Small intestine (tissue), 7 donors: Measurements from ENCODE around the gene DYNC1LI1. TPM values are rescaled to one million over a fixed set of nuclear protein-coding genes. Genes with fewer than 3 reads are reported as not detected.
A peak's percentile ranks its signal among the peaks of the same experiment; 100 is the strongest.

ENCODE experiments used
- DNase-seq, 2 donors: peaks; one replicate each; pipeline versions ENCODE4 v3.0.0 to v3.0.0-alpha.2; 2013
- FAIRE-seq: peaks from 2 replicates; lab custom pipeline; 2012; peaks lifted over from hg19 to GRCh38; lab: Jason Lieb, UNC
- H3K27ac ChIP-seq, 3 donors: one replicate each; pipeline ENCODE4 v1.5.1; 2013; ENCODE audit warnings: low read length in 2 of 3, mild to moderate bottlenecking in 2 of 3, control low read depth in 1 of 3, inconsistent platforms in 1 of 3, low read depth in 1 of 3, moderate library complexity in 1 of 3
- H3K27me3 ChIP-seq, 3 donors: one replicate each; pipeline ENCODE4 v1.6.1; 2013; ENCODE audit warnings: low read length in 3 of 3, inconsistent platforms in 1 of 3; ENCODE audit not compliant: control insufficient read depth in 3 of 3, insufficient read depth in 3 of 3
- H3K36me3 ChIP-seq, 3 donors: one replicate each; pipeline ENCODE4 v1.6.1; 2013; ENCODE audit warnings: low read length in 3 of 3, inconsistent platforms in 1 of 3, low read depth in 1 of 3, mild to moderate bottlenecking in 1 of 3, moderate library complexity in 1 of 3; ENCODE audit not compliant: control insufficient read depth in 3 of 3, insufficient read depth in 2 of 3
- H3K4me1 ChIP-seq, 3 donors: one replicate each; pipeline ENCODE4 v1.6.1; 2013; ENCODE audit warnings: low read length in 2 of 3, inconsistent platforms in 1 of 3, low read depth in 1 of 3, mild to moderate bottlenecking in 1 of 3, moderate library complexity in 1 of 3; ENCODE audit not compliant: control insufficient read depth in 3 of 3, insufficient read depth in 2 of 3
- H3K4me3 ChIP-seq, 3 donors: one replicate each; pipeline ENCODE4 v1.5.1; 2013; ENCODE audit warnings: low read length in 3 of 3, control low read depth in 1 of 3, inconsistent platforms in 1 of 3, low read depth in 1 of 3, mild to moderate bottlenecking in 1 of 3, moderate library complexity in 1 of 3
- H3K9me3 ChIP-seq, 2 donors: one replicate each; pipeline ENCODE4 v1.6.1; 2013; ENCODE audit warnings: low read depth in 1 of 2, low read length in 1 of 2; ENCODE audit not compliant: control insufficient read depth in 2 of 2, insufficient read depth in 1 of 2
- WGBS, 3 donors: extraction: QIAGEN DNeasy Blood & Tissue Kit; methylation state at CpG; one replicate each; pipeline ENCODE4 v1.1.7; 2013; 5-methylcytosine and 5-hydroxymethylcytosine counted together
- polyA plus RNA-seq, 4 donors: library from polyadenylated mRNA; stranded (reverse) in 3 of 4; unstranded in 1 of 4; fragments of 200-250 nt in 3 of 4; fragments of 120-200 nt in 1 of 4; gene quantifications; one replicate each; pipeline versions ENCODE4 v1.2.1 to v1.2.3, GENCODE V29; 2013
- donor health status: healthy with polysubstance abuse.
- donor health status: control.
- donor health status: control.
- donor health status: Bipolar disorder and iron deficiency.
- donor health status: healthy.

The DYNC1LI1 gene
- polyA plus RNA-seq, 4 donors, result 20.2 to 39.3 (median 26.4) TPM

- Histone ChIP-seq H3K4me1 (peaks cover 3 to 17% (median 3%) of the 10 kb centered on the region in 3 donors), H3K4me3 (no peak overlapping the region), H3K9me3 (no peaks in the 10 kb centered on the region), H3K27me3 (no peaks in the 10 kb centered on the region), H3K36me3 (no peaks in the 10 kb centered on the region), H3K27ac (no peak overlapping the region)
- DNase-seq (no peak), FAIRE-seq (no peak)
- 83 to 85% (median 85%) methylated on average over 3 of the region's 3 CpGs for WGBS, 3 donors
Observed at GRCh38 chr3:32606960-32607359, 36.3 kb upstream of the DYNC1LI1 start.

GRCh38 chr3:32606277-32606676 is 35.6 kb upstream of the DYNC1LI1 start:
- no peak for FAIRE-seq
- no peak for DNase-seq
- H3K36me3 ChIP-seq, result no peaks in the 10 kb centered on the region
- no peaks in the 10 kb centered on the region for H3K9me3 ChIP-seq
- WGBS, 3 donors, result 85 to 91% (median 86%) methylated on average over 3 of the region's 3 CpGs
- peaks cover 3 to 22% (median 3%) of the 10 kb centered on the region in 3 donors for H3K4me1 ChIP-seq
- H3K4me3 ChIP-seq, result no peak overlapping the region
- no peak overlapping the region for H3K27ac ChIP-seq
- no peaks in the 10 kb centered on the region for H3K27me3 ChIP-seq

- no peak overlapping the region for H3K4me3 ChIP-seq
- FAIRE-seq (no peak), DNase-seq (peak; percentile 76 to 91)
- H3K27me3 ChIP-seq, result no peaks in the 10 kb centered on the region
- H3K9me3 ChIP-seq, result no peaks in the 10 kb centered on the region
- 8 to 33% (median 19%) methylated on average over 4 of the region's 4 CpGs for WGBS, 3 donors
- H3K36me3 ChIP-seq, result no peaks in the 10 kb centered on the region
- peaks cover 3 to 22% (median 3%) of the 10 kb centered on the region in 3 donors for H3K4me1 ChIP-seq
- H3K27ac ChIP-seq, result peak overlapping the region in 1 of 3 donors; percentile 33
Observed at GRCh38 chr3:32603064-32603463, 32.4 kb upstream of the DYNC1LI1 start.

GRCh38 chr3:32602206-32602605 is 31.5 kb upstream of the DYNC1LI1 start:
- Histone ChIP-seq H3K9me3 (no peaks in the 10 kb centered on the region), H3K4me1 (peaks cover 3 to 29% (median 3%) of the 10 kb centered on the region in 3 donors), H3K27me3 (no peaks in the 10 kb centered on the region), H3K4me3 (no peak overlapping the region), H3K36me3 (no peaks in the 10 kb centered on the region), H3K27ac (peak overlapping the region in 1 of 3 donors; percentile 33)
- DNase-seq, result peak; percentile 16 to 52
- WGBS, 3 donors, result 74 to 92% (median 78%) methylated on average over 7 of the region's 7 CpGs
- no peak for FAIRE-seq

- DNase-seq, result no peak
- Histone ChIP-seq H3K27ac (peak overlapping the region in 1 of 3 donors; percentile 33), H3K27me3 (no peaks in the 10 kb centered on the region), H3K4me3 (no peak overlapping the region), H3K36me3 (no peaks in the 10 kb centered on the region), H3K4me1 (peaks cover 3 to 30% (median 6%) of the 10 kb centered on the region in 3 donors), H3K9me3 (no peaks in the 10 kb centered on the region)
- WGBS, 3 donors, result 43 to 56% (median 51%) methylated on average over 3 of the region's 3 CpGs
- FAIRE-seq, result no peak
Observed at GRCh38 chr3:32601722-32602121, 31.1 kb upstream of the DYNC1LI1 start.

GRCh38 chr3:32597656-32598055 is 27.0 kb upstream of the DYNC1LI1 start:
- H3K36me3 ChIP-seq, result no peaks in the 10 kb centered on the region
- WGBS, 3 donors, result 48 to 55% (median 53%) methylated on average over 2 of the region's 2 CpGs
- H3K9me3 ChIP-seq, result no peaks in the 10 kb centered on the region
- DNase-seq (peak in 1 of 2 donors; percentile 11), FAIRE-seq (no peak)
- H3K4me1 ChIP-seq, result peaks cover 2 to 25% (median 5%) of the 10 kb centered on the region in 3 donors
- peak overlapping the region in 1 of 3 donors; percentile 60 for H3K27ac ChIP-seq
- no peaks in the 10 kb centered on the region for H3K27me3 ChIP-seq
- H3K4me3 ChIP-seq, result no peak overlapping the region

GRCh38 chr3:32596909-32597369 is 26.3 kb upstream of the DYNC1LI1 start:
- Histone ChIP-seq H3K4me1 (peaks cover 2 to 18% (median 5%) of the 10 kb centered on the region in 3 donors), H3K27ac (peak overlapping the region in 1 of 3 donors; percentile 62), H3K9me3 (no peaks in the 10 kb centered on the region), H3K36me3 (no peaks in the 10 kb centered on the region), H3K4me3 (no peak overlapping the region), H3K27me3 (no peaks in the 10 kb centered on the region)
- FAIRE-seq (no peak), DNase-seq (peak; percentile 83 to 86)
- 12 to 51% (median 26%) methylated on average over 8 of the region's 8 CpGs for WGBS, 3 donors

GRCh38 chr3:32596282-32596908 is 25.7 kb upstream of the DYNC1LI1 start:
- Histone ChIP-seq H3K27me3 (no peaks in the 10 kb centered on the region), H3K4me3 (no peak overlapping the region), H3K9me3 (no peaks in the 10 kb centered on the region), H3K27ac (peak overlapping the region in 1 of 3 donors; percentile 62), H3K4me1 (peaks cover 2 to 14% (median 5%) of the 10 kb centered on the region in 3 donors), H3K36me3 (no peaks in the 10 kb centered on the region)
- FAIRE-seq (no peak), DNase-seq (no peak)
- 88 to 95% (median 93%) methylated on average over 4 of the region's 4 CpGs for WGBS, 3 donors
